HepG2 (cell line): ENCODE data around the gene GAS6. TPM values are rescaled to one million over a fixed set of nuclear protein-coding genes. Genes with fewer than 3 reads are reported as not detected.

Source experiments
- ATAC-seq: fragments of 200-7000 bp; cut with Tn5 transposase; 3 replicates; pipeline ENCODE4 v1.9.1; 2020; ENCODE audit warnings: mild to moderate bottlenecking, moderate library complexity
- BruUV-seq: library from RNA; stranded (reverse); fragments of 400-500 nt; replicated peaks from 2 replicates; lab custom pipeline; 2021; lab: Mats Ljungman, UMichigan
- CTCF ChIA-PET: fragments of 300-600 bp; formaldehyde crosslinking; extraction: SDS; loops from one replicate; lab custom pipeline; 2021; ENCODE audit warnings: low total read pairs, inconsistent platforms, low intra/inter-chr PET ratio; lab: Yijun Ruan, JAX
- POLR2A ChIA-PET: fragments of 350-600 bp; sonication (Branson Sonifier 250); formaldehyde crosslinking; loops from one replicate; lab custom pipeline; 2020; ENCODE audit warnings: antibody characterized with exemption, inconsistent platforms; lab: Yijun Ruan, JAX
- DNase-seq: peaks from one replicate; pipeline ENCODE4 v3.0.0-alpha.2; 2015; ENCODE audit warnings: low spot score
- FAIRE-seq: peaks from 3 replicates; lab custom pipeline; 2011; peaks lifted over from hg19 to GRCh38; lab: Jason Lieb, UNC
- H2AFZ ChIP-seq: one replicate; pipeline ENCODE4 v1.6.1; 2011; ENCODE audit warnings: low read length, inconsistent platforms
- H3K27ac ChIP-seq: fragments of 300-600 bp; 3 replicates; pipeline ENCODE4 v1.8.0; 2011; ENCODE audit warnings: mixed run types, mild to moderate bottlenecking, mixed read lengths, low read length, inconsistent platforms; ENCODE audit not compliant: insufficient read depth; ENCODE audit errors: extremely low read length
- H3K27me3 ChIP-seq, 2 experiments: fragments of 200-600 bp in 1 of 2; 2 replicates in 1 of 2; 3 replicates in 1 of 2; pipeline versions ENCODE4 v1.6.0 to v1.8.0; 2011; ENCODE audit warnings: low read length in 2 of 2, mild to moderate bottlenecking in 2 of 2, moderate library complexity in 2 of 2, inconsistent platforms in 1 of 2; ENCODE audit not compliant: insufficient read depth in 2 of 2, control insufficient read depth in 1 of 2
- H3K36me3 ChIP-seq, 2 experiments: fragments of 200-600 bp in 1 of 2; replicated peaks in 1 of 2; 2 replicates in 1 of 2; 3 replicates in 1 of 2; pipeline versions ENCODE4 v1.5.1 to v1.8.0; 2011; ENCODE audit warnings: low read length in 2 of 2, inconsistent platforms in 1 of 2; ENCODE audit not compliant: insufficient read depth in 2 of 2, control insufficient read depth in 1 of 2
- H3K4me1 ChIP-seq: 2 replicates; pipeline ENCODE4 v1.5.1; 2012; ENCODE audit warnings: low read length, inconsistent platforms; ENCODE audit not compliant: insufficient read depth
- H3K4me2 ChIP-seq: 2 replicates; pipeline ENCODE4 v1.6.0; 2011; ENCODE audit warnings: low read depth, low read length, inconsistent platforms
- H3K4me3 ChIP-seq, 3 experiments: fragments of 200-600 bp in 1 of 3; sonication (generic), shearing (Covaris generic) in 1 of 3; replicated peaks in 1 of 3; 2 replicates each; pipeline ENCODE4 v1.5.1; 2011 to 2016; ENCODE audit warnings: low read length in 3 of 3, inconsistent platforms in 2 of 3, low read depth in 2 of 3, mild to moderate bottlenecking in 2 of 3, control low read depth in 1 of 3, mixed read lengths in 1 of 3; ENCODE audit not compliant: insufficient read depth in 1 of 3
- H3K79me2 ChIP-seq: one replicate; pipeline ENCODE4 v1.6.1; 2011; ENCODE audit warnings: low read length, inconsistent platforms; ENCODE audit not compliant: insufficient read depth
- H3K9ac ChIP-seq: 2 replicates; pipeline ENCODE4 v1.6.0; 2011; ENCODE audit warnings: mild to moderate bottlenecking, low read depth, low read length, inconsistent platforms; ENCODE audit not compliant: insufficient read depth
- H3K9me3 ChIP-seq: 2 replicates; pipeline ENCODE4 v1.5.1; 2012; ENCODE audit warnings: mild to moderate bottlenecking, low read length
- H4K20me1 ChIP-seq: 2 replicates; pipeline ENCODE4 v1.6.0; 2011; ENCODE audit warnings: inconsistent platforms, mild to moderate bottlenecking, low read length, moderate library complexity; ENCODE audit not compliant: insufficient read depth
- FOXA1 ChIP-seq, 2 experiments: fragments of 450-650 bp in 1 of 2; sonication (generic) in 1 of 2; formaldehyde crosslinking in 1 of 2; IDR thresholded peaks; 2 replicates each; pipeline versions ENCODE4 v1.4.0 to v1.6.1; 2016 to 2020; ENCODE audit warnings: missing genetic modification reagents in 1 of 2
- HDAC6 ChIP-seq: fragments of 200-600 bp; sonication (generic); IDR thresholded peaks from 2 replicates; pipeline ENCODE4 v1.7.0; 2017; ENCODE audit warnings: mild to moderate bottlenecking, antibody characterized with exemption, low read length, low read depth
- HOXD1 ChIP-seq: sonication (generic); formaldehyde crosslinking; IDR thresholded peaks from 2 replicates; pipeline ENCODE4 v1.5.0; 2020; ENCODE audit warnings: missing genetic modification reagents
- KLF11 ChIP-seq: IDR thresholded peaks from 2 replicates; pipeline ENCODE4 v1.6.1; 2016; ENCODE audit warnings: missing compliant biosample characterization
- NFE2L1 ChIP-seq: sonication (generic); formaldehyde crosslinking; IDR thresholded peaks from 2 replicates; pipeline ENCODE4 v1.4.0; 2020; ENCODE audit warnings: missing genetic modification reagents, mild to moderate bottlenecking, borderline replicate concordance
- RAD51 ChIP-seq: fragments of 450-650 bp; IDR thresholded peaks from 2 replicates; pipeline ENCODE4 v1.6.1; 2016; ENCODE audit warnings: borderline replicate concordance
- REPIN1 ChIP-seq: sonication (generic); formaldehyde crosslinking; IDR thresholded peaks from 2 replicates; pipeline ENCODE4 v1.8.0; 2022; ENCODE audit warnings: missing genetic modification reagents, low read depth, mild to moderate bottlenecking, borderline replicate concordance
- SALL2 ChIP-seq: sonication (generic); formaldehyde crosslinking; IDR thresholded peaks from 2 replicates; pipeline ENCODE4 v1.8.1; 2023; ENCODE audit warnings: mild to moderate bottlenecking, missing genetic modification reagents, inconsistent platforms
- ZNF275 ChIP-seq: sonication (generic); formaldehyde crosslinking; IDR thresholded peaks from 2 replicates; pipeline ENCODE4 v1.8.0; 2022; ENCODE audit warnings: missing genetic modification reagents, mild to moderate bottlenecking, inconsistent platforms, borderline replicate concordance
- ZNF383 ChIP-seq: sonication (generic); formaldehyde crosslinking; IDR thresholded peaks from 2 replicates; pipeline ENCODE4 v1.4.0; 2020; ENCODE audit warnings: missing genetic modification reagents, mild to moderate bottlenecking, borderline replicate concordance
- WGBS: methylation state at CpG from one replicate; pipeline ENCODE4 v1.1.6; 2017; ENCODE audit warnings: low lambda C conversion rate; 5-methylcytosine and 5-hydroxymethylcytosine counted together
- in situ Hi-C: cut with HindIII; loops from 2 replicates; pipeline ENCODE4 v1.10.0; 2017; ENCODE audit warnings: low pct_unique_long_range_greater_than_20kb; ENCODE audit not compliant: extremely low pct_ligation_motif_present
- intact Hi-C: fragments of 100-400 bp; cut with micrococcal nuclease; formaldehyde crosslinking; loops from one replicate; pipeline ENCODE4 v1.10.0; 2022; ENCODE audit not compliant: unreplicated experiment
- polyA plus RNA-seq, 8 experiments: library from polyadenylated mRNA; depleted of rRNA in 3 of 8; stranded (reverse) in 7 of 8; unstranded in 1 of 8; fragments of >200 nt; fragmentation: Illumina TruSeq in 4 of 8; extraction: Trizol in 4 of 8; gene quantifications; 2 replicates each; pipeline versions ENCODE4 v1.2.1 to v1.2.3, GENCODE V29; 2011 to 2016; ENCODE audit warnings: low read depth in 4 of 8, missing spikeins in 1 of 8, mixed read lengths in 1 of 8; ENCODE audit not compliant: insufficient read depth in 1 of 8
- total RNA-seq, 5 experiments: library from RNA; depleted of rRNA; stranded (reverse); fragments of >200 nt; fragmentation: Illumina TruSeq; extraction: Trizol; gene quantifications; 2 replicates each; pipeline ENCODE4 v1.2.3, GENCODE V29; 2016; ENCODE audit warnings: low read depth in 1 of 5
- TF ChIP-seq, protein P1 (sequence below): sonication (generic); formaldehyde crosslinking; conservative IDR thresholded peaks from 2 replicates; pipeline ENCODE4 v1.4.0; 2020; ENCODE audit warnings: missing genetic modification reagents
- TF ChIP-seq, protein P2 (sequence below): sonication (generic); formaldehyde crosslinking; IDR thresholded peaks from 2 replicates; pipeline ENCODE4 v1.5.1; 2020; ENCODE audit warnings: mild to moderate bottlenecking, missing genetic modification reagents, moderate library complexity

GAS6 gene
- total and polyA plus RNA-seq, 2 of the 13 experiments (the other 11 are each of a cell fraction or from before 2014, with no cell fraction given): 0.09 to 0.24 TPM

- TF ChIP-seq REPIN1 (CRISPR knock-in tag): no peak
- TF ChIP-seq HOXD1 (CRISPR knock-in tag): no peak
- no peak for TF ChIP-seq SALL2
- no peak for TF ChIP-seq ZNF383 (CRISPR knock-in tag)
- TF ChIP-seq HDAC6: no peak
- TF ChIP-seq, protein P1, sequence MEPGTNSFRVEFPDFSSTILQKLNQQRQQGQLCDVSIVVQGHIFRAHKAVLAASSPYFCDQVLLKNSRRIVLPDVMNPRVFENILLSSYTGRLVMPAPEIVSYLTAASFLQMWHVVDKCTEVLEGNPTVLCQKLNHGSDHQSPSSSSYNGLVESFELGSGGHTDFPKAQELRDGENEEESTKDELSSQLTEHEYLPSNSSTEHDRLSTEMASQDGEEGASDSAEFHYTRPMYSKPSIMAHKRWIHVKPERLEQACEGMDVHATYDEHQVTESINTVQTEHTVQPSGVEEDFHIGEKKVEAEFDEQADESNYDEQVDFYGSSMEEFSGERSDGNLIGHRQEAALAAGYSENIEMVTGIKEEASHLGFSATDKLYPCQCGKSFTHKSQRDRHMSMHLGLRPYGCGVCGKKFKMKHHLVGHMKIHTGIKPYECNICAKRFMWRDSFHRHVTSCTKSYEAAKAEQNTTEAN (CRISPR knock-in tag): no peak
- no peak for TF ChIP-seq FOXA1 (IDR thresholded peaks at IDR 0.05)
- no peak for TF ChIP-seq FOXA1 (CRISPR knock-in tag; IDR thresholded peaks at IDR 0.05)
- no peak for TF ChIP-seq NFE2L1 (CRISPR knock-in tag)
Observed at GRCh38 chr13:113783966-113784644, 79.8 kb downstream of the GAS6 start (continued).

GRCh38 chr13:113783200-113783881 is 80.5 kb downstream of the GAS6 start:
- FAIRE-seq: no peak
- H3K4me3 ChIP-seq: no peak overlapping the region
- ChIA-PET CTCF (no interaction called here), POLR2A (no interaction called here)
- 24% methylated on average over 12 of the region's 12 CpGs for WGBS
- no peaks in the 10 kb centered on the region for H3K4me1 ChIP-seq
- H3K27ac ChIP-seq: no peak overlapping the region
- intact Hi-C loops (no loop called here), in situ Hi-C loops (no loop called here)
- no peaks in the 10 kb centered on the region for H4K20me1 ChIP-seq
- no peaks in the 10 kb centered on the region for H3K79me2 ChIP-seq
- H2AFZ ChIP-seq: no peak overlapping the region
- H3K9ac ChIP-seq: no peak overlapping the region
- DNase-seq: no peak
- no peaks in the 10 kb centered on the region for H3K36me3 ChIP-seq
- H3K4me2 ChIP-seq: no peak overlapping the region
- BruUV-seq: no TSS peak
- peaks cover 3 to 33% of the 10 kb centered on the region in 2 experiments for H3K27me3 ChIP-seq
- no peaks in the 10 kb centered on the region for H3K9me3 ChIP-seq
- no peak for ATAC-seq
- TF ChIP-seq, protein P2, sequence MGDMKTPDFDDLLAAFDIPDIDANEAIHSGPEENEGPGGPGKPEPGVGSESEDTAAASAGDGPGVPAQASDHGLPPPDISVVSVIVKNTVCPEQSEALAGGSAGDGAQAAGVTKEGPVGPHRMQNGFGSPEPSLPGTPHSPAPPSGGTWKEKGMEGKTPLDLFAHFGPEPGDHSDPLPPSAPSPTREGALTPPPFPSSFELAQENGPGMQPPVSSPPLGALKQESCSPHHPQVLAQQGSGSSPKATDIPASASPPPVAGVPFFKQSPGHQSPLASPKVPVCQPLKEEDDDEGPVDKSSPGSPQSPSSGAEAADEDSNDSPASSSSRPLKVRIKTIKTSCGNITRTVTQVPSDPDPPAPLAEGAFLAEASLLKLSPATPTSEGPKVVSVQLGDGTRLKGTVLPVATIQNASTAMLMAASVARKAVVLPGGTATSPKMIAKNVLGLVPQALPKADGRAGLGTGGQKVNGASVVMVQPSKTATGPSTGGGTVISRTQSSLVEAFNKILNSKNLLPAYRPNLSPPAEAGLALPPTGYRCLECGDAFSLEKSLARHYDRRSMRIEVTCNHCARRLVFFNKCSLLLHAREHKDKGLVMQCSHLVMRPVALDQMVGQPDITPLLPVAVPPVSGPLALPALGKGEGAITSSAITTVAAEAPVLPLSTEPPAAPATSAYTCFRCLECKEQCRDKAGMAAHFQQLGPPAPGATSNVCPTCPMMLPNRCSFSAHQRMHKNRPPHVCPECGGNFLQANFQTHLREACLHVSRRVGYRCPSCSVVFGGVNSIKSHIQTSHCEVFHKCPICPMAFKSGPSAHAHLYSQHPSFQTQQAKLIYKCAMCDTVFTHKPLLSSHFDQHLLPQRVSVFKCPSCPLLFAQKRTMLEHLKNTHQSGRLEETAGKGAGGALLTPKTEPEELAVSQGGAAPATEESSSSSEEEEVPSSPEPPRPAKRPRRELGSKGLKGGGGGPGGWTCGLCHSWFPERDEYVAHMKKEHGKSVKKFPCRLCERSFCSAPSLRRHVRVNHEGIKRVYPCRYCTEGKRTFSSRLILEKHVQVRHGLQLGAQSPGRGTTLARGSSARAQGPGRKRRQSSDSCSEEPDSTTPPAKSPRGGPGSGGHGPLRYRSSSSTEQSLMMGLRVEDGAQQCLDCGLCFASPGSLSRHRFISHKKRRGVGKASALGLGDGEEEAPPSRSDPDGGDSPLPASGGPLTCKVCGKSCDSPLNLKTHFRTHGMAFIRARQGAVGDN (CRISPR knock-in tag): no peak
- TF ChIP-seq KLF11 (CRISPR knock-in tag) (no peak), ZNF275 (CRISPR knock-in tag) (no peak), RAD51 (peak; percentile 13; the same call in 1 of the 2 replicates)
